K562 (cell line): ENCODE results near the gene LCA5L. TPM values are rescaled to one million over a fixed set of nuclear protein-coding genes. Genes with fewer than 3 reads are reported as not detected.

Experiments used
- ARID2 ChIP-seq: fragments of 450-650 bp; IDR thresholded peaks from 2 replicates; pipeline ENCODE4 v1.6.1; 2017; ENCODE audit warnings: antibody characterized with exemption, mild to moderate bottlenecking
- CHD1 ChIP-seq: fragments of 200-600 bp; sonication (generic); IDR thresholded peaks from one replicate; pipeline ENCODE4 v1.6.1; 2012; ENCODE audit warnings: mild to moderate bottlenecking, moderate library complexity, low read length, inconsistent platforms
- E2F3 ChIP-seq: fragments of 250-450 bp; sonication (Bioruptor Pico); IDR thresholded peaks from 2 replicates; pipeline ENCODE4 v1.4.0; 2020; ENCODE audit warnings: mild to moderate bottlenecking
- FOXK2 ChIP-seq, 2 experiments: fragments of 450-650 bp; IDR thresholded peaks in 1 of 2; conservative IDR thresholded peaks in 1 of 2; 2 replicates each; pipeline ENCODE4 v1.6.1; 2016; ENCODE audit warnings: low read depth in 2 of 2, mild to moderate bottlenecking in 1 of 2
- GATAD2B ChIP-seq: fragments of 450-650 bp; IDR thresholded peaks from 2 replicates; pipeline ENCODE4 v1.6.1; 2017; ENCODE audit warnings: mild to moderate bottlenecking, borderline replicate concordance
- HMG20A ChIP-seq: fragments of 450-650 bp; formaldehyde crosslinking; conservative IDR thresholded peaks from 2 replicates; pipeline ENCODE4 v1.4.0; 2020; ENCODE audit warnings: mild to moderate bottlenecking, mixed read lengths
- KDM2B ChIP-seq: fragments of 250-450 bp; sonication (Bioruptor Pico); IDR thresholded peaks from 2 replicates; pipeline ENCODE4 v1.8.0; 2021; ENCODE audit warnings: mild to moderate bottlenecking, moderate library complexity
- NR4A1 ChIP-seq, 2 experiments: fragments of 250-450 bp in 1 of 2; fragments of 450-650 bp in 1 of 2; sonication (Bioruptor Pico) in 1 of 2; IDR thresholded peaks; 2 replicates each; pipeline versions ENCODE4 v1.4.0 to v1.6.1; 2016 to 2020; ENCODE audit warnings: mild to moderate bottlenecking in 2 of 2, missing compliant biosample characterization in 1 of 2, missing genetic modification characterization in 1 of 2, moderate library complexity in 1 of 2
- OTX1 ChIP-seq: fragments of 450-650 bp; formaldehyde crosslinking; IDR thresholded peaks from 2 replicates; pipeline ENCODE4 v1.4.0; 2022; ENCODE audit warnings: mild to moderate bottlenecking
- POLR2H ChIP-seq: IDR thresholded peaks from 2 replicates; pipeline ENCODE4 v1.6.1; 2016; ENCODE audit warnings: missing genetic modification characterization, low read depth, mild to moderate bottlenecking, control low read depth, missing compliant biosample characterization, moderate library complexity
- POU5F1 ChIP-seq: fragments of 150-350 bp; IDR thresholded peaks from 2 replicates; pipeline ENCODE4 v1.6.1; 2014; ENCODE audit warnings: borderline replicate concordance, low read length, low read depth, mild to moderate bottlenecking; ENCODE audit not compliant: partially characterized antibody
- RAD51 ChIP-seq: fragments of 450-650 bp; IDR thresholded peaks from 2 replicates; pipeline ENCODE4 v1.7.1; 2016; ENCODE audit warnings: low read depth, mild to moderate bottlenecking, borderline replicate concordance
- SRSF7 ChIP-seq: fragments of 200-400 bp; formaldehyde crosslinking; optimal IDR thresholded peaks from 2 replicates; pipeline ENCODE3; 2017; ENCODE audit warnings: mild to moderate bottlenecking, low read depth, low read length
- YBX1 ChIP-seq: fragments of 450-650 bp; IDR thresholded peaks from 2 replicates; pipeline ENCODE4 v1.7.1; 2016; ENCODE audit warnings: mild to moderate bottlenecking
- polyA plus RNA-seq, 8 experiments: library from polyadenylated mRNA; depleted of rRNA in 4 of 8; stranded (reverse) in 5 of 8; unstranded in 3 of 8; fragments of >200 nt; fragmentation: Nextera tagmentation in 2 of 8; fragmentation: Illumina TruSeq in 1 of 8; extraction: Ambion mirVana in 2 of 8; extraction: Trizol in 1 of 8; gene quantifications; 2 replicates each; pipeline versions ENCODE4 v1.2.1 to v1.2.3, GENCODE V29; 2011 to 2014; ENCODE audit warnings: inconsistent platforms in 1 of 8, missing spikeins in 1 of 8
- total RNA-seq, 7 experiments: library from RNA; depleted of rRNA in 6 of 7; stranded (reverse); fragments of >200 nt in 6 of 7; fragmentation: Illumina TruSeq in 2 of 7; extraction: Trizol in 2 of 7; gene quantifications; 2 replicates each; pipeline versions ENCODE4 v1.2.1 to v1.2.3, GENCODE V29; 2011 to 2021; ENCODE audit warnings: low replicate concordance in 1 of 7
- TF ChIP-seq, protein P1 (sequence below): sonication (generic); IDR thresholded peaks from 2 replicates; pipeline ENCODE4 v1.6.1; 2016
- TF ChIP-seq, protein P2 (sequence below): fragments of 450-650 bp; conservative IDR thresholded peaks from 2 replicates; pipeline ENCODE4 v1.6.1; 2016; ENCODE audit warnings: missing genetic modification characterization, low read depth, mild to moderate bottlenecking, missing compliant biosample characterization, moderate library complexity
- TF ChIP-seq, protein P3 (sequence below): sonication (generic); formaldehyde crosslinking; IDR thresholded peaks from 2 replicates; pipeline ENCODE4 v1.5.0; 2020; ENCODE audit warnings: missing genetic modification reagents
- TF ChIP-seq, protein P4 (sequence below), 2 experiments: fragments of 450-650 bp in 1 of 2; sonication (generic) in 1 of 2; formaldehyde crosslinking; conservative IDR thresholded peaks; 2 replicates each; pipeline versions ENCODE4 v1.4.0 to v1.8.1; 2020 to 2022; ENCODE audit warnings: mild to moderate bottlenecking in 1 of 2, missing genetic modification reagents in 1 of 2
- TF ChIP-seq, protein P5 (sequence below): fragments of 450-650 bp; IDR thresholded peaks from 2 replicates; pipeline ENCODE4 v1.6.1; 2017; ENCODE audit warnings: antibody characterized with exemption, mild to moderate bottlenecking

Gene LCA5L
- total and polyA plus RNA-seq, 9 of the 15 experiments (the other 6 are each of a cell fraction or from before 2014, with no cell fraction given), result 1.8 to 4.9 (median 3.8) TPM

DNA sequence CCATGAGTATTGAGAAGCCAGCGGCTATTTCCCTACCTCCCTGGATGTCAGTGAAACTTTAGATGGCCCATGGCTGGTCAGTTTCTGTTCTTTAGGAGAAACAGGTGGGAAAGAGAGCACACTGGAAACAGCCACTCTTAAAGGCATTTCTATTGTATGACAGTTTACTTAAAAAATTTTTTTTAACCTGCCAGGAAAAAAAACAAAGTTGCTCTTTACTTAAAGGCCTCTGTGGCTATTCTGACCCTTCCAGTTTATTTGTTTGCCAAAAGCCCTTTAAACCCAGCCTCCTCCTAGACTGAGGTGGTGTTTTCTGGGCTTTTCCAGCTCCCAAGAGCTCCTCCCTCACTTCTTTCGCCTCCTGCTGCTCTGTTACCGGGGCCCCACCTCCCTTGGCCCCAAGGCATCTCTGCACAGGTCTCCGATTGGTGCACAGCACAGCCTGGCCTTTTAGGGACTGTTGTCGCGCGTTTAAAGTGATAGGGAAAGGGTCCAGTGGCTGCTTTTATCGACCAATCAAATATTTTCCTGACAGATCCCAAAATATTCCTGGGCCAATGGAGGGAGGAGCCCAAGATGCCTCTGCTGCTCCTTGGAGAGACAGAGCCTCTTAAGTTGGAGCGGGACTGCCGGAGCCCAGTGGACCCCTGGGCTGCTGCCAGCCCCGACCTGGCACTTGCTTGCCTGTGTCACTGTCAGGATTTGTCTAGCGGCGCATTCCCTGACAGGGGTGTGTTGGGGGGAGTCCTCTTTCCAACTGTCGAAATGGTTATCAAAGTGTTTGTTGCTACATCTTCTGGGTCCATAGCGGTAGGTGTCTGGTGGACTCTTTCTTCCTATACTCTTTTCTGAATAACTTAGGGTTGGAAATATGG lies 6.0 kb upstream of the LCA5L start, which contains the start of gene SH3BGR (continued):
- no peak for TF ChIP-seq NR4A1 (CRISPR knock-in tag; IDR thresholded peaks at IDR 0.05)
- no peak for TF ChIP-seq NR4A1 (tag; IDR thresholded peaks at IDR 0.05)
- TF ChIP-seq, protein P1, sequence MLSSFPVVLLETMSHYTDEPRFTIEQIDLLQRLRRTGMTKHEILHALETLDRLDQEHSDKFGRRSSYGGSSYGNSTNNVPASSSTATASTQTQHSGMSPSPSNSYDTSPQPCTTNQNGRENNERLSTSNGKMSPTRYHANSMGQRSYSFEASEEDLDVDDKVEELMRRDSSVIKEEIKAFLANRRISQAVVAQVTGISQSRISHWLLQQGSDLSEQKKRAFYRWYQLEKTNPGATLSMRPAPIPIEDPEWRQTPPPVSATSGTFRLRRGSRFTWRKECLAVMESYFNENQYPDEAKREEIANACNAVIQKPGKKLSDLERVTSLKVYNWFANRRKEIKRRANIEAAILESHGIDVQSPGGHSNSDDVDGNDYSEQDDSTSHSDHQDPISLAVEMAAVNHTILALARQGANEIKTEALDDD, result no peak
- no peak for TF ChIP-seq YBX1
- TF ChIP-seq RAD51, result no peak
- no peak for TF ChIP-seq SRSF7
- TF ChIP-seq POU5F1, result no peak
- TF ChIP-seq ARID2, result no peak
- no peak for TF ChIP-seq GATAD2B
- TF ChIP-seq, protein P2, sequence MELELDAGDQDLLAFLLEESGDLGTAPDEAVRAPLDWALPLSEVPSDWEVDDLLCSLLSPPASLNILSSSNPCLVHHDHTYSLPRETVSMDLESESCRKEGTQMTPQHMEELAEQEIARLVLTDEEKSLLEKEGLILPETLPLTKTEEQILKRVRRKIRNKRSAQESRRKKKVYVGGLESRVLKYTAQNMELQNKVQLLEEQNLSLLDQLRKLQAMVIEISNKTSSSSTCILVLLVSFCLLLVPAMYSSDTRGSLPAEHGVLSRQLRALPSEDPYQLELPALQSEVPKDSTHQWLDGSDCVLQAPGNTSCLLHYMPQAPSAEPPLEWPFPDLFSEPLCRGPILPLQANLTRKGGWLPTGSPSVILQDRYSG (tag), result no peak; the same call in 1 of the 2 replicates
- TF ChIP-seq KDM2B (CRISPR knock-in tag), result no peak
- no peak for TF ChIP-seq E2F3 (CRISPR knock-in tag)
- 0 out of 2 replicates have a peak, but pooled peaks have one; percentile 6 for TF ChIP-seq OTX1 (CRISPR knock-in tag)
- TF ChIP-seq, protein P3, sequence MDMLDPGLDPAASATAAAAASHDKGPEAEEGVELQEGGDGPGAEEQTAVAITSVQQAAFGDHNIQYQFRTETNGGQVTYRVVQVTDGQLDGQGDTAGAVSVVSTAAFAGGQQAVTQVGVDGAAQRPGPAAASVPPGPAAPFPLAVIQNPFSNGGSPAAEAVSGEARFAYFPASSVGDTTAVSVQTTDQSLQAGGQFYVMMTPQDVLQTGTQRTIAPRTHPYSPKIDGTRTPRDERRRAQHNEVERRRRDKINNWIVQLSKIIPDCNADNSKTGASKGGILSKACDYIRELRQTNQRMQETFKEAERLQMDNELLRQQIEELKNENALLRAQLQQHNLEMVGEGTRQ (CRISPR knock-in tag), result no peak
- no peak for TF ChIP-seq HMG20A
- TF ChIP-seq, protein P4, sequence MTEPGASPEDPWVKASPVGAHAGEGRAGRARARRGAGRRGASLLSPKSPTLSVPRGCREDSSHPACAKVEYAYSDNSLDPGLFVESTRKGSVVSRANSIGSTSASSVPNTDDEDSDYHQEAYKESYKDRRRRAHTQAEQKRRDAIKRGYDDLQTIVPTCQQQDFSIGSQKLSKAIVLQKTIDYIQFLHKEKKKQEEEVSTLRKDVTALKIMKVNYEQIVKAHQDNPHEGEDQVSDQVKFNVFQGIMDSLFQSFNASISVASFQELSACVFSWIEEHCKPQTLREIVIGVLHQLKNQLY (CRISPR knock-in tag; conservative IDR thresholded peaks at IDR 0.05), result no peak
- TF ChIP-seq, protein P5, sequence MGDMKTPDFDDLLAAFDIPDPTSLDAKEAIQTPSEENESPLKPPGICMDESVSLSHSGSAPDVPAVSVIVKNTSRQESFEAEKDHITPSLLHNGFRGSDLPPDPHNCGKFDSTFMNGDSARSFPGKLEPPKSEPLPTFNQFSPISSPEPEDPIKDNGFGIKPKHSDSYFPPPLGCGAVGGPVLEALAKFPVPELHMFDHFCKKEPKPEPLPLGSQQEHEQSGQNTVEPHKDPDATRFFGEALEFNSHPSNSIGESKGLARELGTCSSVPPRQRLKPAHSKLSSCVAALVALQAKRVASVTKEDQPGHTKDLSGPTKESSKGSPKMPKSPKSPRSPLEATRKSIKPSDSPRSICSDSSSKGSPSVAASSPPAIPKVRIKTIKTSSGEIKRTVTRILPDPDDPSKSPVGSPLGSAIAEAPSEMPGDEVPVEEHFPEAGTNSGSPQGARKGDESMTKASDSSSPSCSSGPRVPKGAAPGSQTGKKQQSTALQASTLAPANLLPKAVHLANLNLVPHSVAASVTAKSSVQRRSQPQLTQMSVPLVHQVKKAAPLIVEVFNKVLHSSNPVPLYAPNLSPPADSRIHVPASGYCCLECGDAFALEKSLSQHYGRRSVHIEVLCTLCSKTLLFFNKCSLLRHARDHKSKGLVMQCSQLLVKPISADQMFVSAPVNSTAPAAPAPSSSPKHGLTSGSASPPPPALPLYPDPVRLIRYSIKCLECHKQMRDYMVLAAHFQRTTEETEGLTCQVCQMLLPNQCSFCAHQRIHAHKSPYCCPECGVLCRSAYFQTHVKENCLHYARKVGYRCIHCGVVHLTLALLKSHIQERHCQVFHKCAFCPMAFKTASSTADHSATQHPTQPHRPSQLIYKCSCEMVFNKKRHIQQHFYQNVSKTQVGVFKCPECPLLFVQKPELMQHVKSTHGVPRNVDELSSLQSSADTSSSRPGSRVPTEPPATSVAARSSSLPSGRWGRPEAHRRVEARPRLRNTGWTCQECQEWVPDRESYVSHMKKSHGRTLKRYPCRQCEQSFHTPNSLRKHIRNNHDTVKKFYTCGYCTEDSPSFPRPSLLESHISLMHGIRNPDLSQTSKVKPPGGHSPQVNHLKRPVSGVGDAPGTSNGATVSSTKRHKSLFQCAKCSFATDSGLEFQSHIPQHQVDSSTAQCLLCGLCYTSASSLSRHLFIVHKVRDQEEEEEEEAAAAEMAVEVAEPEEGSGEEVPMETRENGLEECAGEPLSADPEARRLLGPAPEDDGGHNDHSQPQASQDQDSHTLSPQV, result no peak
- TF ChIP-seq FOXK2 (conservative IDR thresholded peaks at IDR 0.05 in 1 of 2, IDR thresholded peaks at IDR 0.05 in 1 of 2; ENCODE audit: low read depth in 2 of 2), result no peak
- TF ChIP-seq CHD1, result no peak
- peak; percentile 94 for TF ChIP-seq POLR2H (tag)
